Activated naive CD8-positive, alpha-beta T cell (primary cell): ENCODE results near the gene C1QL4.
"Not testable (repeated sequence)": the region's sequence is repeated elsewhere in the genome, so short reads cannot be mapped to it uniquely, and the experiment has no call there.

Source experiments
- H3K27ac Mint-ChIP-seq: one replicate; pipeline ENCODE4 v1.8.0; 2021; ENCODE audit warnings: mixed read lengths
- H3K27me3 Mint-ChIP-seq: one replicate; pipeline ENCODE4 v1.8.0; 2021; ENCODE audit warnings: mixed read lengths
- H3K36me3 Mint-ChIP-seq: one replicate; pipeline ENCODE4 v1.8.0; 2021; ENCODE audit warnings: mixed read lengths
- H3K4me1 Mint-ChIP-seq: one replicate; pipeline ENCODE4 v1.8.0; 2021; ENCODE audit warnings: low read depth, mixed read lengths
- H3K4me3 Mint-ChIP-seq: one replicate; pipeline ENCODE4 v1.8.0; 2021; ENCODE audit warnings: mild to moderate bottlenecking, mixed read lengths
- H3K9me3 Mint-ChIP-seq: one replicate; pipeline ENCODE4 v1.8.0; 2021; ENCODE audit warnings: low read depth, mixed read lengths

The C1QL4 gene

DNA sequence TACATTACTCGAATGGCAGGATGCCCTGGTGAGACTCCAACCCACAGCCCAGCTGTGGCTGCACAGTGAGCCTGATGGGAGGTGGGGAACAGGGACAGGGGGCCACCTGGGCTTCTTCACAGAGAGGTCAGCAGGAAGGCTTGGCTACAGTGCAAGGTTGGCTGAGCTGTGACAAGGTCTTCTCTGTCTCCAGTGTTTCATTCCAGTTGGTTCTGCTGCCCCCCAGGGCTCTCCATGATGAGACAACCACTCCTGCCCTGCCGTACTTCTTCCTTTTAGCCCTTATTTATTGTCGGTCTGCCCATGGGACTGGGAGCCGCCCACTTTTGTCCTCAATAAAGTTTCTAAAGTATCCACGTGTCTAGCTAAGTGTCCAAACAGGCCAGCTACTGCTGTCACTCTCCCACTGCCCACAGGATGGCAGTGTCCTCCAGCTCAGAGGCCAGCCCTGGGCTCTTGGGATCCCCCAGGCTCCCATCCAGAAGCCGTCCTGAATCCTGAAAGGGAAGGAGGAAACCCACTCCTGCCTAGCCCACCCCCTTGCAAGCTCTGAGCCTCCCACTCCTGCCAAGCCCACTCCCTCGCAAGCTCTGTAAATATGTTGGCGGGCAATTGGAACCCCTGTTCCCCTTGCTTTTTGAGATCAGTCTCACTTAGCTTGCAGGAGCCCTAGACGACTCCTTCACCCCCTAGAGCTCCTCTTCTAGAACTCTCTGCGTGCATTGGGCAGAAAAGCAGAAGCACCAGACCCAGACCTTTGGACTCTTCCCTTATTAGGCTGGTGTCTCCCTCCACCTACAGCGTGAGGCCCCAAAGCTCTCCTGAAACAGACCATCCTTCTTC is 5.4 kb downstream of the C1QL4 start:
- Mint-ChIP-seq H3K36me3 (no peaks in the 10 kb centered on the region), H3K27ac (no peak overlapping the region), H3K4me1 (peaks cover 16% of the 10 kb centered on the region), H3K4me3 (no peak overlapping the region), H3K9me3 (no peaks in the 10 kb centered on the region), H3K27me3 (peaks cover 27% of the 10 kb centered on the region)

DNA sequence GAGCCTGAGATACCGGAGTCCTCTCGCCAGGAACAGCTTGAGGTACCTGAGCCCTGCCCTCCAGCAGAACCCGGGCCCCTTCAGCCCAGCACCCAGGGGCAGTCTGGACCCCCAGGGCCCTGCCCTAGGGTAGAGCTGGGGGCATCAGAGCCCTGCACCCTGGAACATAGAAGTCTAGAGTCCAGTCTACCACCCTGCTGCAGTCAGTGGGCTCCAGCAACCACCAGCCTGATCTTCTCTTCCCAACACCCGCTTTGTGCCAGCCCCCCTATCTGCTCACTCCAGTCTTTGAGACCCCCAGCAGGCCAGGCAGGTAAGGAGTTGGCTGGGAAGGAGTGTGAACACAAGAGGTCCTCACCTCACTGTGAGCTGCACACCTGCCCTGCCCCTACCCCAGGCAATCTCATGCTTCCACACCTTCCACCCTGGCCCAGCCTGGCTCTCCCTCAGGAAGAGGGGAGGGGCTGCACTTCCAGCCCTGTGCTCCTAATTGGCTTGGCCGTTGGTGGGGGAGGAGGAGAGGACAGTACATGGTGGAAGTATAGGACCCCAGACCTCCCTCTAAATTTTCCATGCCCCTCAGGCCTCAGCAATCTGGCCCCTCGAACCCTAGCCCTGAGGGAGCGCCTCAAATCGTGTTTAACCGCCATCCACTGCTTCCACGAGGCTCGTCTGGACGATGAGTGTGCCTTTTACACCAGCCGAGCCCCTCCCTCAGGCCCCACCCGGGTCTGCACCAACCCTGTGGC is 6.2 kb downstream of the C1QL4 start:
- Mint-ChIP-seq H3K4me1 (peaks cover 16% of the 10 kb centered on the region), H3K27ac (no peak overlapping the region), H3K27me3 (peaks cover 27% of the 10 kb centered on the region), H3K36me3 (no peaks in the 10 kb centered on the region), H3K4me3 (no peak overlapping the region), H3K9me3 (no peaks in the 10 kb centered on the region)

DNA sequence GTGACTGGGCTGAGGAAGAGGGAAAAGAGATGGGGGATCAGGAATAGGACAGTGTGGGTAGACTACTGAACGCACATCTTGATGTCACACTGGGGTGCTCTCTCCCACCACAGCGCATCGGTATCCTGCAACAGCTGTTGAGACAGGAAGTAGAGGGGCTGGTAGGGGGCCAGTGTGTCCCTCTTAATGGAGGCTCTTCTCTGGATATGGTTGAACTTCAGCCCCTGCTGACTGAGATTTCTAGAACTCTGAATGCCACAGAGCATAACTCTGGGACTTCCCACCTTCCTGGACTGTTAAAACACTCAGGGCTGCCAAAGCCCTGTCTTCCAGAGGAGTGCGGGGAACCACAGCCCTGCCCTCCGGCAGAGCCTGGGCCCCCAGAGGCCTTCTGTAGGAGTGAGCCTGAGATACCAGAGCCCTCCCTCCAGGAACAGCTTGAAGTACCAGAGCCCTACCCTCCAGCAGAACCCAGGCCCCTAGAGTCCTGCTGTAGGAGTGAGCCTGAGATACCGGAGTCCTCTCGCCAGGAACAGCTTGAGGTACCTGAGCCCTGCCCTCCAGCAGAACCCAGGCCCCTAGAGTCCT is 6.9 kb downstream of the C1QL4 start:
- peaks cover 21% of the 10 kb centered on the region for H3K27me3 Mint-ChIP-seq
- H3K27ac Mint-ChIP-seq: no peak overlapping the region
- H3K36me3 Mint-ChIP-seq: no peaks in the 10 kb centered on the region
- H3K4me3 Mint-ChIP-seq: no peak overlapping the region
- H3K9me3 Mint-ChIP-seq: no peaks in the 10 kb centered on the region
- peaks cover 11% of the 10 kb centered on the region for H3K4me1 Mint-ChIP-seq

DNA sequence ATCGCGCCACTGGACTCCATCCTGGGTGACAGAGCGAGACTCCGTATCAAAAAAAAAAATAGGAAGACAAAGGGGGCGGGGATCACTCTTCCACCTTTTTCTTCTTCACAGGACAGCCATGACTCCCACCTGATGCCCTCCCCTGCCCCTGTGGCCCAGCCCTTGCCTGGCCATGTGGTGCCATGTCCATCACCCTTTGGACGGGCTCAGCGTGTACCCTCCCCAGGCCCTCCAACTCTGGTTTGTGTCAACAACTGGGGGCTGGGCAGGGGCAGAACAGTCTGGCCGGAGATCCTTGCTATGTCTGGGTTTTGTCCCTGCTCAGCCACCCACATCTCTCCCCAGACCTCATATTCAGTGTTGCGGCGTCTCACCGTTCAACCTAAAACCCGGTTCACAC is 8.2 kb downstream of the C1QL4 start:
- Mint-ChIP-seq H3K4me1 (peaks cover 10% of the 10 kb centered on the region), H3K27ac (no peak overlapping the region), H3K36me3 (no peaks in the 10 kb centered on the region), H3K9me3 (no peaks in the 10 kb centered on the region), H3K4me3 (no peak overlapping the region), H3K27me3 (peaks cover 13% of the 10 kb centered on the region)

DNA sequence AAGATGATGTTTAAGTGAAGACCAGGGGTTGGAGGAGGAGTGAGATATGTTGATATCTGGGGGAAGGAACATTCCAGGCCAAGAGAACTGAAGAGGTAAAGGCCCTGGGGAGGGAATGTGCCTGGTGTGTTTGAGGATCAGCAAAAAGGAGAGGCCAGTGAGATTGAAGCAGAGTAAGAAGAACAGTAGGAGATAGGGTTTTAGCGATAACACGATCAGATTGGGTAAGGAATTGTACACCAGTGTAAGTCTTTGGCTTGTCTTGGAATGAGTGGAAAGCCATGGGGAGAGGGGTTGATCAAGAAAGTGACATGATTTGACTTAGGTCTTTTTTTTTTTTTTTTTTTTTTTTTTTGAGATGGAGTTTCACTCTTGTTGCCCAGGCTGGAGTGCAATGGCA is 9.1 kb downstream of the C1QL4 start:
- peaks cover 9% of the 10 kb centered on the region for H3K4me1 Mint-ChIP-seq
- H3K27me3 Mint-ChIP-seq: peaks cover 11% of the 10 kb centered on the region
- no peak overlapping the region for H3K4me3 Mint-ChIP-seq
- H3K27ac Mint-ChIP-seq: no peak overlapping the region
- H3K36me3 Mint-ChIP-seq: no peaks in the 10 kb centered on the region
- no peaks in the 10 kb centered on the region for H3K9me3 Mint-ChIP-seq

DNA sequence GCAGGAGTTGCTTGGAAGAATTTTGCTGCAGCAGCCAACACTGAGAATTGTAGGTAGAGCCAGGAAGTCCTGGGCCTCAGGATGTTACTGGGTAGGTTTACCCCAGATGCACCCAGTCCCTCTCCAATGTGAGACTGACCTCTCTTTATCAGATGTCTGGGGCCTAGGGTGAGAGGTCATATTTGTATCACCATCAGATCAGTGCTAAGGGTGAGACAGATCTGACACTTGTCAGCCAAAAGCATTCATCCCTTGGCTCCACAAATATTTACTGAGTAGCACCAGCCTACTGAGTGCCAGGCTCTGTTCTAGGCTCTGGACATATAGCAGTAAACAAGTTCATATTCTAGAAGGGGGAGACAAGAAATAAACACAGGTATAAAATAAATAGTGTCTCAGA is 9.6 kb downstream of the C1QL4 start:
- Mint-ChIP-seq H3K27ac (no peak overlapping the region), H3K4me3 (no peak overlapping the region), H3K4me1 (peaks cover 9% of the 10 kb centered on the region), H3K27me3 (peaks cover 8% of the 10 kb centered on the region), H3K36me3 (no peaks in the 10 kb centered on the region), H3K9me3 (no peaks in the 10 kb centered on the region)

DNA sequence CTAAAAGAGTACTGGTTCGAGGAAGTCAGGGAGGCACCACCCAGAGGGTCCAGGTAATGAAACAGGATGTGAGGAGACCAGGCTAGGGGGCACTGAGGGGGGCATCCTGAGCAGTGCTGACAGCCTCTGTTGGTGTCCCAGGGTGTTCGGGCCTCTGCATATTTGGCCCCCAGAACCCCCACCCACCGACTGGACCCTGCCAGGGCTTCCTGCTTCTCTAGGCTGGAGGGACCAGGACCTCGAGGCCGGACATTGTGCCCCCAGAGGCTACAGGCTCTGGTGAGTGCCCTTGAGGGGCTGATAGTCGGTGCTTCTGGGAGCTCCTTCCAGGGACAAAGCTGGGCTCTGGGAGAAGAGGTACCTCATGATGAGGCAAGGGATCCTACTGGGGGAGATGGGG is 11.4 kb downstream of the C1QL4 start:
- Mint-ChIP-seq H3K4me3 (no peak overlapping the region), H3K36me3 (no peaks in the 10 kb centered on the region), H3K27ac (no peak overlapping the region), H3K4me1 (peaks cover 15% of the 10 kb centered on the region), H3K9me3 (no peaks in the 10 kb centered on the region), H3K27me3 (no peaks in the 10 kb centered on the region)

DNA sequence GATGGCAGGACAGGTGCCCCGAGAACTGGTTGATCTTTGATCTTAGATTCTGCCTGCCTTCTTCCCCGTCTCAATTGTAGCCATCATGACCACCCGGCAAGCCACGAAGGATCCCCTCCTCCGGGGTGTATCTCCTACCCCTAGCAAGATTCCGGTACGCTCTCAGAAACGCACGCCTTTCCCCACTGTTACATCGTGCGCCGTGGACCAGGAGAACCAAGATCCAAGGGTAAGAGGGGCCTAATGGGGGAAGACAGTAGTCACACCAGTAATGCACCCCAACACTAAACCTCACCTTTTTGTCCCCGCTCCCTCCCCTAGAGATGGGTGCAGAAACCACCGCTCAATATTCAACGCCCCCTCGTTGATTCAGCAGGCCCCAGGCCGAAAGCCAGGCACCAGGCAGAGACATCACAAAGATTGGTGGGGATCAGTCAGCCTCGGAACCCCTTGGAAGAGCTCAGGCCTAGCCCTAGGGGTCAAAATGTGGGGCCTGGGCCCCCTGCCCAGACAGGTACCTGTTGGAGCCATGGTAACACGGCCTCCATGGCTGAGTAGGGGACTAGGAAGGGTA is 13.4 kb downstream of the C1QL4 start:
- Mint-ChIP-seq H3K27me3 (no peaks in the 10 kb centered on the region), H3K4me1 (peaks cover 15% of the 10 kb centered on the region), H3K9me3 (no peaks in the 10 kb centered on the region), H3K4me3 (peak overlapping the region; percentile 95), H3K36me3 (no peaks in the 10 kb centered on the region), H3K27ac (peak overlapping the region; percentile 89)

DNA sequence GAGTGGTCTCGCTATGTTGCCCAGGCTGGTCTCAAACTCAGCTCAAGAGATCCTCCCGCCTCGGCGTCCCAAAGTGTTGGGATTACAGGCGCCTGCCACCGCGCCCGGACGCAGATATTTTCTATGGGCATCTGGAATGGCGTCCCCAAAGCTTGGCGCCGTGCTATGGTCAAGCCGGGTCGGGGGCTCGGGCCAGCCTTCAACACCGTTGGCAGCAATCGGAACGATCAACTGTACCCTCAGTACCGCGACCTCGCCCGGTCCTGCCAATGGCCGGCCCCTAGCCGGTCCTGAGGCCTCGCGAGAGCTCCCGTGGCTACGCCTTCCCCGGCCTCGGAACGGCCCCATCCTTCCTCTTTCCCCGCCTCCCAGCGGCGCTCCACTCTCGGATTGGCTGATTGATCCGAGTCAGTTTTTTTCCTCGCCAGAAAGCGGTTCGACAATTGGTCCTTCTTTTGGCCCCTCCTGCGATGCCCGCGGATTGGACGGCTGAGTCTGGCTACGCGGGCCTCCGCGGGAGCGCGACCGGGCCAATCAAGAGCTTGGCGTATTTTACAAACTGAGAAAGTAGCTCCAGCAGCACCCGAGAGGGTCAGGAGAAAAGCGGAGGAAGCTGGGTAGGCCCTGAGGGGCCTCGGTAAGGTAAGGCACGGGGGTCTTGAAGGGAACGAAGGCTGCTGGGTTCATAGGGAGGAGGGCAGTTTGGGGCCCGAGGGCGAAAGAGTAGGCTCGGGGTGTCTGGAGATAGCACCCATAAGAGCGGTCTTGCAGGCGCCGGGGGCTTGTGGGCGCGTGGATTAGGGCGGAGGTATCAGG is 14.1 kb downstream of the C1QL4 start, which contains the start of gene TROAP:
Gene TROAP, plus strand, starts transcription at position 548 of the 816 bp plus-strand sequence. CDS start 354 bp downstream, outside the sequence.
- Mint-ChIP-seq H3K4me3 (peak within 1 kb of the TSS; percentile 95), H3K27me3 (no peaks in the 10 kb centered on the region), H3K36me3 (no peaks in the 10 kb centered on the region), H3K4me1 (peaks cover 15% of the 10 kb centered on the region), H3K9me3 (no peaks in the 10 kb centered on the region), H3K27ac (peak within 1 kb of the TSS; percentile 89)

DNA sequence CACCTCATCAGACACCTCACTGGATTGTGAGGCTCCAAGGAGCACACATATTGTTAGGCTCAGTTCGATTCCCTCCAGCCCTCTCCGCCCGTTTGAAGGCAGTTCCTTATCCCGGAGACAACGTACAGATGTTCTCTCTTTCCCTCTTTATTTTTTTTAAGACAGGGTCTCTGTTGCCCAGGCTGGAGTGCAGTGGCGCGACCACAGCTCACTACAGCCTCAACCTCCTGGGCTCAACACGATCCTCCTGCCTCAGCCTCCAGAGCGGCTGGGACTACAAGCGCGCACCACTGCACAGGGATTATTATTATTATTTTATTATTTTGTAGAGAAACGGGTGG is 14.7 kb downstream of the C1QL4 start:
- Mint-ChIP-seq H3K4me3 (peak overlapping the region; percentile 95), H3K9me3 (no peaks in the 10 kb centered on the region), H3K36me3 (no peaks in the 10 kb centered on the region), H3K27me3 (no peaks in the 10 kb centered on the region), H3K27ac (peak overlapping the region; percentile 89), H3K4me1 (peaks cover 15% of the 10 kb centered on the region)

DNA sequence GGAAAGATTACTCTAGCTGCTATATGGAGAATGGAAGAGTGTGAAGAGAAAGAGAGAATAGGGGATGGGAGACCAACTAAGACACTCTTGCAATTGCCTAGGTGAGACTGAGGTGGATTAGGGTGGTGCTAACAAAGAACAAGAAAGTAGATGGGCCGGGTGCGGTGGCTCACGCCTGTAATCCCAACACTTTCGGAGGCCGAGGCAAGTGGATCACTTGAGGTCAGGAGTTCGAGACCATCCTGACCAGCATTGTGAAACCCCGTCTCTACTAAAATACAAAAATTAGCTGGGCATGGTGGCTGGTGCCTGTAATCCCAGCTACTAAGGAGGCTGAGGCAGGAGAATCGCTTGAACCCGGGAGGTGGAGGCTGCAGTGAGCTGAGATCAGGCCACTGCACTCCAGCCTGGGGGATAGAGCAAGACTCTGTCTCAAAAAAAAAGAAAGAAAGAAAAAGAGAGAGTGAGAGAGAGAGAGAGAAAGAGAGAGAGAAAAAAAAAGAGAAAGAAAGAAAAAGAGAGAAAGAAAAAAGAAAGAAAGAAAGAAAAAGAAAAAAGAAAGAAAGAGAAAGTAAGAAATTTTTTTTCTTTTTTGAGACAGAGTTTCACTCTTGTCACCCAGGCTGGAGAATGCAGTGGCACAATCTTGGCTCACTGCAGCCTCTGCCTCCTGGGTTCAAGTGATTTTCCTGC is 16.4 kb downstream of the C1QL4 start:
- H3K9me3 Mint-ChIP-seq, H3K36me3 Mint-ChIP-seq, H3K27me3 Mint-ChIP-seq, H3K27ac Mint-ChIP-seq: not testable (repeated sequence)
- Mint-ChIP-seq H3K4me1 (peaks cover 15% of the 10 kb centered on the region), H3K4me3 (peak overlapping the region; percentile 50)

DNA sequence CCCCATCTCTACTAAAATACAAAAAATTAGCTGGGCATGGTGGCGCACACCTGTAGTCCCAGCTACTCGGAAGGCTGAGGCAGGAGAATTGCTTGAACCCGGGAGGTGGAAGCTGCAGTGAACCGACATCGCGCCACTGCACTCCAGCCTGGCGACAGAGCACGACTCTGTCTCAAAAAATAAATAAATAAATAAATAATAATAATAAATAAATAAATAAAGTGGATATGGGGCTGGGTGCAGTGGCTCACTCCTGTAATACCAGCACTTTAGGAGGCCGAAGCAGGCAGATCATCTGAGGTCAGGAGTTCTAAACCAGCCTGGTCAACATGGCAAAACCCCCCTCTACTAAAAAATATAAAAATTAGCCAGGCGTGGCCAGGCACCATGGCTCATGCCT is 19.9 kb downstream of the C1QL4 start:
- H3K27ac Mint-ChIP-seq: not testable (repeated sequence)

DNA sequence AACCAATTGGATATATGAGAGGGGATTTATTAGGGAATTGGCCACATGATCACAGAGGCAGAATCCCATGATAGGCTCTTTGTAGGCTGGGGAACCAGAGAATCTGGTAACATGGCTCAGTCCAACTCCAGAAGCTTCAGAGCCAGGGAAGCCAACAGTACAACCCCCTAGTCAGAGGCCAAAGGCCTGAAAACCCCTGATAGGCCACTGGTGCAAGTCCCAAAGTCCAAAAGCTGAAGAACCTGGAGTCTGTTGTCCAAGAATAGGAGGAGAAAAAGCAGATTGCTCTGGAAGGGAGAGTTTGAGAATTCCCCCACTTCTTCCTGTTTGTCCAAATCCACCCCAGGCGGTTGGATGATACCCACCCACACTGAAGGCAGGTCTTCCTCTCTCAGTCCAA is 22.2 kb downstream of the C1QL4 start:
- Mint-ChIP-seq H3K27ac (no peak overlapping the region), H3K36me3 (no peaks in the 10 kb centered on the region), H3K4me3 (no peak overlapping the region), H3K9me3 (no peaks in the 10 kb centered on the region), H3K4me1 (no peaks in the 10 kb centered on the region), H3K27me3 (peaks cover 5% of the 10 kb centered on the region)

More for the DNA sequence above, 19.9 kb downstream of the C1QL4 start:
- not testable (repeated sequence) for H3K27me3 Mint-ChIP-seq, H3K4me3 Mint-ChIP-seq, H3K9me3 Mint-ChIP-seq, H3K36me3 Mint-ChIP-seq, H3K4me1 Mint-ChIP-seq

DNA sequence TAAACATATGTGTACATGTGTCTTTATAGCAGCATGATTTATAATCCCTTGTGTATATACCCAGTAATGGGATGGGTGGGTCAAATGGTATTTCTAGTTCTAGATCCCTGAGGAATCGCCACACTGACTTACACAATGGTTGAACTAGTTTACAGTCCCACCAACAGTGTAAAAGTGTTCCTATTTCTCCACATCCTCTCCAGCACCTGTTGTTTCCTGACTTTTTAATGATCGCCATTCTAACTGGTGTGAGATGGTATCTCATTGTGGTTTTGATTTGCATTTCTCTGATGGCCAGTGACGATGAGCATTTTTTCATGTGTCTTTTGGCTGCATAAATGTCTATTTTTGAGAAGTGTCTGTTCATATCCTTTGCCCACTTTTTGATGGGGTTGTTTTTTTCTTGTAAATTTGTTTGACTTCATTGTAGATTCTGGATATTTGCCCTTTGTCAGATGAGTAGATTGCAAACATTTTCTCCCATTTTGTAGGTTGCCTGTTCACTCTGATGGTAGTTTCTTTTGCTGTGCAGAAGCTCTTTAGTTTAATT is 26.5 kb downstream of the C1QL4 start:
- H3K27ac Mint-ChIP-seq: not testable (repeated sequence)

More for the DNA sequence above, 26.5 kb downstream of the C1QL4 start:
- not testable (repeated sequence) for H3K4me1 Mint-ChIP-seq, H3K36me3 Mint-ChIP-seq, H3K4me3 Mint-ChIP-seq, H3K9me3 Mint-ChIP-seq
- H3K27me3 Mint-ChIP-seq: peaks cover 21% of the 10 kb centered on the region
